Ovary (tissue), 3 donors: ENCODE measurements around the gene PLXNA2.

ENCODE experiments used
- POLR2A ChIP-seq: fragments of 450-650 bp; IDR thresholded peaks from one replicate; pipeline ENCODE4 v1.6.1; 2017; ENCODE audit warnings: antibody characterized with exemption, mild to moderate bottlenecking, moderate library complexity
- TF ChIP-seq, protein P1 (sequence below), 3 donors: fragments of 450-650 bp in 2 of 3; fragments of 200-600 bp in 1 of 3; IDR thresholded peaks; one replicate each; pipeline versions ENCODE4 v1.5.1 to v1.8.0; 2016 to 2022; ENCODE audit warnings: antibody characterized with exemption in 3 of 3, mild to moderate bottlenecking in 1 of 3
- donor health status: DM: no; HTN: no; CAD: no.

DNA sequence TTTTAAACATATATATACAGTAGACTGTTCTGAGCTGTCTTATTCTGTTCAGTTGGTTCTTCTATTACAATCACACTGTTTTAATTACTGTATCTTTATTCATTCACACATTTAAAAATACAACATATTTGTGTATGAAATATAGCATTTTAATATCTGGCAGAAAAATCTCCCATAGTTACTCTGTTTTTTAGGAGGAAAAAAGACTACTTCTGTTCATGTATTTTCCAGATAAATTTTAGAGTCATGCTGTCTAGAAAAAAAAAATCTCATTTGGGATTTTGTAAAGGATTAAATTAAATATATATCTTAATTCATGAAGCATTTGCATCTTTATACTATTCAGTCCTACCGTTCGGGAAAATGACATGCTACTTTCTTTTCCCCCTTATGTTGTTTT, 231.5 kb downstream of the PLXNA2 start:
- TF ChIP-seq, protein P1, sequence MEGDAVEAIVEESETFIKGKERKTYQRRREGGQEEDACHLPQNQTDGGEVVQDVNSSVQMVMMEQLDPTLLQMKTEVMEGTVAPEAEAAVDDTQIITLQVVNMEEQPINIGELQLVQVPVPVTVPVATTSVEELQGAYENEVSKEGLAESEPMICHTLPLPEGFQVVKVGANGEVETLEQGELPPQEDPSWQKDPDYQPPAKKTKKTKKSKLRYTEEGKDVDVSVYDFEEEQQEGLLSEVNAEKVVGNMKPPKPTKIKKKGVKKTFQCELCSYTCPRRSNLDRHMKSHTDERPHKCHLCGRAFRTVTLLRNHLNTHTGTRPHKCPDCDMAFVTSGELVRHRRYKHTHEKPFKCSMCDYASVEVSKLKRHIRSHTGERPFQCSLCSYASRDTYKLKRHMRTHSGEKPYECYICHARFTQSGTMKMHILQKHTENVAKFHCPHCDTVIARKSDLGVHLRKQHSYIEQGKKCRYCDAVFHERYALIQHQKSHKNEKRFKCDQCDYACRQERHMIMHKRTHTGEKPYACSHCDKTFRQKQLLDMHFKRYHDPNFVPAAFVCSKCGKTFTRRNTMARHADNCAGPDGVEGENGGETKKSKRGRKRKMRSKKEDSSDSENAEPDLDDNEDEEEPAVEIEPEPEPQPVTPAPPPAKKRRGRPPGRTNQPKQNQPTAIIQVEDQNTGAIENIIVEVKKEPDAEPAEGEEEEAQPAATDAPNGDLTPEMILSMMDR (IDR thresholded peaks at IDR 0.05), result no peak
- TF ChIP-seq POLR2A, result no peak
